GM19023 (cell line): ENCODE data around the gene ZNRF3.
"Not testable (repeated sequence)": the region's sequence is repeated elsewhere in the genome, so short reads cannot be mapped to it uniquely, and the experiment has no call there.

Source experiments
- ATAC-seq: cut with Tn5 transposase; IDR thresholded peaks from one replicate; pipeline ENCODE4 v1.9.1; 2021; ENCODE audit warnings: mild to moderate bottlenecking, moderate library complexity; ENCODE audit not compliant: unreplicated experiment

The ZNRF3 gene

DNA sequence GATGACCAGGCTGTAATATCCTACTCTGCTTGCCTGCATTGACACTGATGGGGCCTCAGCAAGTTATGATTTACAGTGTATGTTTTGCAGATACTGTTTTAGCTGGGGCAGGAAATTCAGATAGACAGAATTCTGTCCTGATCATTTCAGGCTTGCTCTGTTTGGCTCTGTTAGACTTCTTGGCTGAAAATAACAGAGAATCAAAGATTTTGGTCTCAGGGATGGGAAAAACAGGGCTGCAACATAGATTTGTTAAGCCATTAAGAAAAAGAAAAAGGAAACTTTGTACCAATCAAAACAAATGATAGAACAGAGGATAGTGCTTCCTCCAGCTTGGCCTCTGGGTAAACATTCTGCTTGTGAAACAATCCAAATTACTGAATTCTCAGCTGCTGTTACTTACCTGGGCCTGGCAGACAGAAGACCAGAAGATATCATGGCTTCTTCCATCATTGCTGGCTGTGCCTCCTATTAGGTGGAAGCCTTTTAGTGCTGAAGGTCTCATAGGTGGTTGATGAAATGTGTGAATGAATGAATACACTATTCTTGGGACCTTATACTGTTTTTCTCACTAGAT is 22.0 kb downstream of the ZNRF3 start:
- ATAC-seq = no peak

- no peak for ATAC-seq
Measured at GRCh38 chr22:28906312-28906711, 22.9 kb downstream of the ZNRF3 start.

DNA sequence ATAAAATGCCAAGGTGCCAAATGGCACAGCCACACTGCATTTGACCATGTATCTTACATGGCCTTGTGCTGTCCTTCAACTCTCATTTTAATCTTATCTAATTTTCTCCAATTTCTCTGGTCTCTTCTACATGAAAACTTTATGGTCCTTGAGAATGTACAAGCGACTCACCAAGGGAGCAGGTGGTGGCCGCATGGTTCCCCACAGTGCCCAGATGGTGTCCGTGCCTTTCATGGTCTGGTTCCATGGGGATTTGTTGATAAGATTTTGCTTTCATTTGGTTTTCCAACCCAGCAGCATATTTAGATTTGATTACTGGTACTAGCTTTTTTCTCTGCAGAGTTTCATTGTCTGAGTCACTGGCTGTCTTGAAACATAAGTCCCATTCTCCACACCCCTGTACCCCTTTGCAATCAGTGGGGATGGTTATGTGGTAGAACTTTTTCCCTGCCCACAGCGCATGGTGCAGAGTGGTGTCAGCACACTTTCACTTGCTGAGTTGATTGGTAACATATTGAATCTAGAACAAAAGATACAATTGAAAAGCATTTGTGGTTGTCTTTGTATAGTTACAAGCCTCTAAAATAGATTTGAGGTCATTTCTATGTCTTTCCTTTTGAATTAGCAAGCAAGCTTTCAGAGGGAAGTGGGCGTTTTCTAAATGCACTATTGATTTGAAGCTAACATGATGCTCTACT is 24.1 kb downstream of the ZNRF3 start:
- ATAC-seq = peak; percentile 64

- not testable (repeated sequence) for ATAC-seq
Measured at GRCh38 chr22:28908810-28909209, 25.4 kb downstream of the ZNRF3 start.

DNA sequence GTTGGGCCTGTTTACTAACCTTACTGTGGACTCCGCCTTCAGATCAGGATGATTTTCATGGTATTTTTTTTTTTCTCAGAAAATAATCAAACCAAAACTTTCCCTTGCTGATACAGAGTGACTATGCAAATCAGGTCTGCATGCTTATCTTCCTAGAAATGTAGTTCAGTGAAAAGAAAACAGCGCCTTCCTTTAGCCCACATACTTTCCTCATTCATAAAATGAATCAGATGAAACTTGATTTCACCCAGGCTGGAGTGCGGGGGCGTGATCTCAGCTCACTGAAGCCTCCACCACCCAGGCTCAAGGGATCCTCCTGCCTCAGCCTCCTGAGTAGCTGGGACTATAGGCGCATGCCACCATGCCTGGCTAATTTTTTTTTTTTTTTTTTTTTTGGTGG is 26.0 kb downstream of the ZNRF3 start:
- no peak for ATAC-seq

- ATAC-seq = no peak
Measured at GRCh38 chr22:28910569-28911303, 27.4 kb downstream of the ZNRF3 start.

- no peak for ATAC-seq
Measured at GRCh38 chr22:28911304-28911690, 27.9 kb downstream of the ZNRF3 start.

DNA sequence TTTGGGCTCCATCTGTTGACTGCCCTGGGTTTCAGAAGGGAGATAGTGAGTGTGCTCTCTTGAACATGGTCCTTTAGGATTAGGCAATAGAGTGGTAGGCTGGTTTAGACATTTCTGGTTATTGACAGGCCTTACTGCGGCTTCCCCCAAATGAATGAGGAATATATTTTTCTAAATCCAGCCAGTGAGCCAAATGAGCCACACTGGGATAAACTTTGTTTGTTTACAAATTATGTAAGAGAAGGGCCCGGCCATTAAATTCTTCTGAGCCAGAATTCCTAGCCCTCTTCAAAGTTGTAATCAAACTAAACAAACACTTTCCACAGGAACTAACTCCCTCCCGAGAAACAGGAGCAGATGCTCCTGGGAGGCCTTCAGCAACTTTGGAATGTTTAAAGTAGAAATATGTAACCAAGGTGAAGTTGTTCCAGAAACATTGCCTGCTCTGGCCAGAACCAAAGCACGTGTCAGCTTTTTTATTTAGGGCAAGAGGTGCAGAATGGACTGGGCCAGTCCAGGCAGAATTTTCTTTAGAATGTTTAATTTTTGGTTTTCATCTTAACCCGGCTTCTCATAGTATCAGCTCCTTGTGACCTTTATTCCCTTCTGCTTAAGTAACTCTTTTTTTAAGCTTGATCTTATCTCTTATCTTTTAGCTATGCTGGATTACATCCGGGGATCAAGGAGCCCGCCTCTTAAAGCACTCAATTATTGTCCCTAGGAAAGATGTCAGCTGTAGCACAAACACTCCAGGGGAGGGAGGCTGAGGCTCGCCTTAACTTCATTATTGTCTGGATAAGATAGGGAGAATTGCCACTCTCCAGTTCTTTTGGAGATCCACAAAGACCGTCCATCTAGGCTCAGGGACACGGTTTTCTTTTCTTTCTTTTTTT is 28.7 kb downstream of the ZNRF3 start:
- no peak for ATAC-seq

GRCh38 chr22:28914201-28914600 is 30.8 kb downstream of the ZNRF3 start:
- ATAC-seq = no peak

- ATAC-seq = no peak
Measured at GRCh38 chr22:28915969-28916368, 32.6 kb downstream of the ZNRF3 start.

DNA sequence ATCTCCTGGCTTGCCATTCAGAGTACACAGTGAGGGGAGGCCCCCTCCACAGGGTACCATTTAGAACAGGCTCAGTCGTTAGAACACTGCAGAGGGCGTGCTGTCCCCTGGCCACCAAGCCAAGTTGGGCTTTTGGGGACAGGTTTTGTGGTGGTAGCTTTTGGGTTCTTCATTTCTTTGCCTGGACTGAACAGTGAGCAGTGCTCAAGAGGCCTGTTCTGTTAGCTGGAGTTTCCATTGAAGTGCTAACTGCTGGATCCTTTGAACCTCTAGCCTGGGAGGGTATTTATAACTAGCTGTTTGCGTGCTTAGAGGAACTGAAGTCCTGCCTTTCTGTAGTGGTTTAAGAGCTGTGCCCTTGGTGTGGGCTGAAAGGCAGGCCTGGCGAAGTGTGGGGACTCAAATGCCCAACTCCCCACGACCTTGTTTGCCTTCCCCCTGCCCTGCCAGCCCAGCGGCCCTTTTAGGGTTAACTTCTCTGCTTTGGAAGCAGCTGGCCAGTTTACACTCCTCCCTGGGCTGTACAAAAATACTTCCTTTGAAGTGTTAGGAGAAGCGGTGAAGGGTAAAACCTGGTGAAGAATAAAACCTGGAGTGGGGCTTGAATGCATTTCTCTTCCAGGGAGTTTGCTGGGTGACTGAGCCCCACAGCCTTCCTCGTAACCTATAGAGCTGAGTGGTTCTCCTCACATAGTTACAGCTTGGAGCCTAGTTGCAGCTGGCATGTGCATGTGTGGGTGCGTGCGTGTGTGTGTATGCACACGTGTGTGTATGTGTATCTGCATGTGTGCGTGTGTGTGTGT is 34.6 kb downstream of the ZNRF3 start:
- ATAC-seq = no peak

GRCh38 chr22:28918550-28919271 is 35.3 kb downstream of the ZNRF3 start:
- no peak for ATAC-seq

DNA sequence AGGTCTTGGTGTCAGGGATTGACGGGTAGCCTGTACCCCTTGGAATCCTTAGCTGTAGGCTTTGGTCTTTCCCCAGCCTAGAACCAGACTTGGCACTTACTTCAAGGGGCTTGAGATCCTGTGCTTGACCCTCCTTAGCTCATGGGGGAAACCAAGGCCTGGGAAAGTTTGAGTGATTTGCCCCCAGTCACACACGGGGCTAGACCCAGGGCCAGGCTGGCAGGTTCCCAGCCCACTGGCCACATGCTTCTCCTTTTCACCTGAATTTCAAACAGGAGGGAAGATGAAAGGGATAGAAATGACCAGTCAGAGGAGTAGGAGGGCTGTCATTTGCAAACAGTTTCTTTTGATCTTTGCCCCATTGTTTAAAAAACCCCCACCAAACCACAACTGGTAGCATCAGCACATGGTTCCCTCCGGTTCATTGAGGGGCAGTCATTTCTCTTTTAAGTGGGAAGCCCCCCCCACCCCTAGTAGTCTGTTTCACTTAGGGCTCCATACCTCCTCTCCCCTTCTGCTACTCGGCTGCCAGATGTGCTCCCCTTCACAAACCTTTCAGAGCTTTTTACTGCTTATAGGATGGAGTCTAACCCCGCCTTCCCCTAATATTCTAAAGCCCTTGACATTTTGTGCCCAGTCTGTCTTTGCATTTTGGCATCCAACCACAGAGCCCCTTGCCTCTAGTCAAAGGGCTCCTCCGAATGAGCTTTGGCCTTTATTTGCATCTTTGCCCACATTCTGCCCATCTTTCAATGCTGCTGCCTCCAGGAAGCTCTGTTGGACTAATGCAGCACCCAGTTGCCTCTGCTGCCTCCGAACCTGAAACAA is 37.6 kb downstream of the ZNRF3 start:
- ATAC-seq = no peak

DNA sequence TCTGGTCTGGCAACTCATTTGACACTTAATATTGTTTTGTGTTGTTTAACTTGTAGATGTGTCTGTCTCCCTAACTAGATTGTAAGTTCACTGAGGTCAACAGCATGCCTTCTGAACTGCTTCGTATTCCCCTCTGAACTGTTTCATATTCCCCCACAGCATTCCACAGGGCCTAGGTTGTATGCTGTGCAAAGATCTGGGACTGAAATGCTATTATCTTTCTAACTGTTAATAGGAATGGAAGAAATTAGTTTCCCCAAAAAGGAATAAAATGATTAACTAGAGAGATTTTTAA is 38.2 kb downstream of the ZNRF3 start:
- no peak for ATAC-seq

- no peak for ATAC-seq
Measured at GRCh38 chr22:28922540-28923244, 39.3 kb downstream of the ZNRF3 start.

DNA sequence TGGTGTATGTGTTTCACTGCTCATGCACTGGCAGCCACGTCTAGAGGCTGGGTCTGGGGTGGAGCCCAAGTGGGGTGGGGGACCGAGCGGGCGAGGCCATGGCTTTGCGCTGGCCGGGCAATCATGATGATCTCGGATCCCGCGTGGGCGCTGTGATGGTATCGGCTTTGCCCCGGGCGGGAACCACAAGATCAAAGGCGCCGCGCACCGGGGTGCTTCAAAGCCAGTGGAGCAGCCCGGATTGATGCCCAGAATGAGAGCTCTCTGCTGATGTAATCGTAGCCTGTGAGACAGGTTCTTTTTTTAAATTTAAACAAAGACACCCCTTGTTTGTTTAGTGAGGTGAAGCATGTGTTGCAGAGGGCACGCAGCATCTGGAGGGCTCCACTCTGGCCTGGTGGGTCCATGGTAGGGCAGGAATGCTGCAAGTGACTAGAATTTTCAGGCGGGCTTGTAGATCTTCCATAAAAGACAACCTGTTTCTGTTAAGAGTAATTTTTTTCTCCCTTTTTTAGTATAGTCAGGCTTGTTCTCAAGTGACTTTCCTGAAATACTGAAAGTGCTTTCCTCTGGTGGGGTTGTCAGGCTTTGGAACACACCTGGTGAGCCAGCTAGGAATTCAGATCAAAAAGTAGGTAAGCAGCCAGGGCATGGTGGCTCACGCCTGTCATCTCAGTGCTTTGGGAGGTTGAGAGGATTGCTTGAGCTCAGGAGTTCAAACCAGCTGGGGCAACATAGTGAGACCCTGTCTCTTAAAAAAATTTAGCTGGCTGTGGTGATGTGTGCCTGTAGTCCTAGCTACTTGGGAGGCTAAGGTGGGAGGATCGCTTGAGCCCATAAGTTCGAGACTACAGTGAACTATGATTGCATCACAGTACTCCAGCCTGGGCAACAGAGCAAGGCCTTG is 40.7 kb downstream of the ZNRF3 start:
- ATAC-seq = no peak

DNA sequence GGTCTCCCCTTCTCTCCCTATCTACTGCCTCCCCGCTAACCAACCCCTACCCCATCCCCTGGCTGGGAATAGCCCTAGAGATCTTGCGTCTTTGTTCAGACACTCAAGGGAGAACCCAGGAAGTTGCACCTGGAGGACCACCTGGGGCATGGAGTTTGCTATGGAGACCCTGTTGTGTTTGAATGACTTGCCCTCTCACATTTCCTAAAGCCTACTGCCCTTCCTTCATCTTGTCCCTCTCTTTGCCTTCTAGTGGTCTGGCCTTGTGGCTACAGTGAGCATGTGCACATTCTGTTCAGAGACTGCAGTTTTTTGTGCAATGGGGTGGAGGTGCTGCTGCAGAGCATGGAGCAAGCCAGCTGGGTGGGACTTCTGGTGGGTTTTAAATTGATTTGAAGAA is 42.5 kb downstream of the ZNRF3 start:
- no peak for ATAC-seq
